Activated CD8-positive, alpha-beta memory T cell treated with anti-CD3 and anti-CD28 coated beads for 1 hour (primary cell): ENCODE data around the gene KCNA10.

Experiments
- DNase-seq, 2 donors: peaks; one replicate each; pipeline ENCODE4 v3.0.0-alpha.2; 2020; ENCODE audit warnings: low read depth in 1 of 2; ENCODE audit errors: extremely low read depth in 1 of 2

KCNA10 gene

GRCh38 chr1:110502402-110503151 is 16.4 kb downstream of the KCNA10 start:
- DNase-seq: no peak

GRCh38 chr1:110501488-110502132 is 17.4 kb downstream of the KCNA10 start:
- no peak for DNase-seq

- DNase-seq: no peak
Measured at GRCh38 chr1:110498270-110498669, 20.7 kb downstream of the KCNA10 start.

- DNase-seq: peak; percentile 51 to 61
Measured at GRCh38 chr1:110495926-110496600, 22.9 kb downstream of the KCNA10 start.

GRCh38 chr1:110494522-110495406 is 24.2 kb downstream of the KCNA10 start:
- DNase-seq: no peak

GRCh38 chr1:110494036-110494435 is 24.9 kb downstream of the KCNA10 start:
- no peak for DNase-seq

- no peak for DNase-seq
Measured at GRCh38 chr1:110493059-110493699, 25.8 kb downstream of the KCNA10 start.

GRCh38 chr1:110492573-110492972 is 26.4 kb downstream of the KCNA10 start:
- no peak for DNase-seq

- DNase-seq: no peak
Measured at GRCh38 chr1:110490791-110491451, 28.1 kb downstream of the KCNA10 start.

- no peak for DNase-seq
Measured at GRCh38 chr1:110489973-110490542, 28.9 kb downstream of the KCNA10 start.

- no peak for DNase-seq
Measured at GRCh38 chr1:110489406-110489805, 29.6 kb downstream of the KCNA10 start.

GRCh38 chr1:110488867-110489266 is 30.1 kb downstream of the KCNA10 start:
- DNase-seq: no peak

- DNase-seq: no peak
Measured at GRCh38 chr1:110488161-110488560, 30.8 kb downstream of the KCNA10 start.

GRCh38 chr1:110487726-110488125 is 31.2 kb downstream of the KCNA10 start:
- DNase-seq: no peak

- DNase-seq: no peak
Measured at GRCh38 chr1:110485725-110486124, 33.2 kb downstream of the KCNA10 start.

GRCh38 chr1:110484801-110485200 is 34.2 kb downstream of the KCNA10 start:
- no peak for DNase-seq

GRCh38 chr1:110483308-110483685 is 35.7 kb downstream of the KCNA10 start:
- DNase-seq: no peak

GRCh38 chr1:110482662-110483307 is 36.2 kb downstream of the KCNA10 start:
- DNase-seq: no peak

GRCh38 chr1:110481968-110482623 is 36.9 kb downstream of the KCNA10 start:
- no peak for DNase-seq
